A204.1 (cell line): ENCODE results near the gene LMO1.

Source experiments
- FAIRE-seq: peaks from 2 replicates; lab custom pipeline; 2012; peaks lifted over from hg19 to GRCh38; lab: Jason Lieb, UNC

LMO1 gene

GRCh38 chr11:8225589-8226036, 38.1 kb downstream of the LMO1 start:
- no peak for FAIRE-seq

- FAIRE-seq = no peak
Observed at GRCh38 chr11:8224711-8225110, 39.0 kb downstream of the LMO1 start.

- no peak for FAIRE-seq
Observed at GRCh38 chr11:8224161-8224591, 39.5 kb downstream of the LMO1 start.

- FAIRE-seq = no peak
Observed at GRCh38 chr11:8223513-8223900, 40.2 kb downstream of the LMO1 start.

GRCh38 chr11:8222820-8223512, 40.7 kb downstream of the LMO1 start:
- FAIRE-seq = no peak

GRCh38 chr11:8221917-8222495, 41.7 kb downstream of the LMO1 start:
- no peak for FAIRE-seq

- FAIRE-seq = no peak
Observed at GRCh38 chr11:8221046-8221723, 42.5 kb downstream of the LMO1 start.

- no peak for FAIRE-seq
Observed at GRCh38 chr11:8220261-8221045, 43.2 kb downstream of the LMO1 start.

GRCh38 chr11:8219257-8220021, 44.2 kb downstream of the LMO1 start:
- FAIRE-seq = no peak

- FAIRE-seq = no peak
Observed at GRCh38 chr11:8218840-8219239, 44.8 kb downstream of the LMO1 start.

GRCh38 chr11:8218409-8218808, 45.3 kb downstream of the LMO1 start:
- FAIRE-seq = no peak

GRCh38 chr11:8217926-8218325, 45.8 kb downstream of the LMO1 start:
- no peak for FAIRE-seq

- FAIRE-seq = no peak
Observed at GRCh38 chr11:8217136-8217535, 46.5 kb downstream of the LMO1 start.

GRCh38 chr11:8213376-8213775, 50.3 kb downstream of the LMO1 start:
- no peak for FAIRE-seq

- FAIRE-seq = no peak
Observed at GRCh38 chr11:8209208-8209807, 54.4 kb downstream of the LMO1 start.

- no peak for FAIRE-seq
Observed at GRCh38 chr11:8207080-8208000, 56.3 kb downstream of the LMO1 start.

- FAIRE-seq = no peak
Observed at GRCh38 chr11:8206251-8207079, 57.2 kb downstream of the LMO1 start.

- FAIRE-seq = no peak
Observed at GRCh38 chr11:8205566-8205965, 58.1 kb downstream of the LMO1 start.

GRCh38 chr11:8204596-8204995, 59.1 kb downstream of the LMO1 start:
- FAIRE-seq = no peak

- FAIRE-seq = no peak
Observed at GRCh38 chr11:8204025-8204424, 59.7 kb downstream of the LMO1 start.
